Measurements from ENCODE around the gene SASH1.
"Not testable (repeated sequence)": the region's sequence is repeated elsewhere in the genome, so short reads cannot be mapped to it uniquely, and the experiment has no call there.

SASH1 gene

GRCh38 chr6:148551226-148551625, 208.6 kb downstream of the SASH1 start:
- no peak for DNase-seq (ENCODE audit: low spot score)

- no peak for DNase-seq (ENCODE audit: low spot score)
Observed at GRCh38 chr6:148556410-148556809, 213.8 kb downstream of the SASH1 start.

- DNase-seq (ENCODE audit: low spot score): peak; percentile 7
Observed at GRCh38 chr6:148557796-148558321, 215.2 kb downstream of the SASH1 start.

GRCh38 chr6:148559848-148560433, 217.3 kb downstream of the SASH1 start:
- DNase-seq (ENCODE audit: low spot score): peak; percentile 67

- no peak for DNase-seq (ENCODE audit: low spot score)
Observed at GRCh38 chr6:148561629-148562028, 219.0 kb downstream of the SASH1 start.

- no peak for DNase-seq (ENCODE audit: low spot score)
Observed at GRCh38 chr6:148563066-148563465, 220.4 kb downstream of the SASH1 start.

GRCh38 chr6:148564494-148565035, 221.9 kb downstream of the SASH1 start:
- no peak for DNase-seq (ENCODE audit: low spot score)

- no peak for DNase-seq (ENCODE audit: low spot score)
Observed at GRCh38 chr6:148565321-148565926, 222.8 kb downstream of the SASH1 start.

GRCh38 chr6:148565930-148566663, 223.5 kb downstream of the SASH1 start:
- peak; percentile 19 for DNase-seq (ENCODE audit: low spot score)

- DNase-seq (ENCODE audit: low spot score): peak; percentile 24
Observed at GRCh38 chr6:148566664-148567350, 224.2 kb downstream of the SASH1 start.

GRCh38 chr6:148570456-148570855, 227.8 kb downstream of the SASH1 start:
- DNase-seq (ENCODE audit: low spot score): no peak

GRCh38 chr6:148572676-148573335, 230.2 kb downstream of the SASH1 start:
- DNase-seq (ENCODE audit: low spot score): no peak

GRCh38 chr6:148573922-148574321, 231.3 kb downstream of the SASH1 start:
- DNase-seq (ENCODE audit: low spot score): no peak

GRCh38 chr6:148577687-148578488, 235.2 kb downstream of the SASH1 start:
- peak; percentile 59 for DNase-seq (ENCODE audit: low spot score)

- no peak for DNase-seq (ENCODE audit: low spot score)
Observed at GRCh38 chr6:148578489-148578814, 235.8 kb downstream of the SASH1 start.

GRCh38 chr6:148578837-148579565, 236.4 kb downstream of the SASH1 start:
- DNase-seq (ENCODE audit: low spot score): no peak

GRCh38 chr6:148580442-148580841, 237.8 kb downstream of the SASH1 start:
- DNase-seq (ENCODE audit: low spot score): no peak

GRCh38 chr6:148583631-148584030, 241.0 kb downstream of the SASH1 start:
- DNase-seq (ENCODE audit: low spot score): no peak

GRCh38 chr6:148585641-148586040, 243.0 kb downstream of the SASH1 start:
- not testable (repeated sequence) for DNase-seq (ENCODE audit: low spot score)

- DNase-seq (ENCODE audit: low spot score): no peak
Observed at GRCh38 chr6:148590883-148591282, 248.2 kb downstream of the SASH1 start.
